ENCODE measurements around the gene CYP27B1.
"Not testable (repeated sequence)": the region's sequence is repeated elsewhere in the genome, so short reads cannot be mapped to it uniquely, and the experiment has no call there.

Gene CYP27B1

DNA sequence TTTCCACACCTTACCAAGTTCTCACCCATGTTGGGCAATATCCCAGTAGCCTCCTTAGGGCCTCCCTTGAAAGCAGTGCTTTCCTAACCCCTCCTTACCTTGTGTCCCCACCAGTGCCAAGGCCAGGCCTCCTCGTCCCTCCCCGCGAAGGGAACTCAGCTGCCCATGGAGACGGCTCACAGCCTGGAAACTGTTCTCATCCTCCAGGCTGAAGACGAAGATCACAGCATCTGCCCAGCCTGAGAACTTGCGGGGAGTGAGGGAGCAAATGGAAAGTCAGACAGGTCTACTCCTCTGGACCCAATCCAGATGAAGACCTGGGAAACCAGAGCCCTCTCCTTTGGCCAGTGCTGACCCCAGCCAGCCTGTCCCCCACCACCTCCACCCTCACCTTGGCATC, 33.0 kb downstream of the CYP27B1 start:
- DNase-seq = no peak

GRCh38 chr12:57732726-57733593, 33.9 kb downstream of the CYP27B1 start:
- DNase-seq = no peak

DNA sequence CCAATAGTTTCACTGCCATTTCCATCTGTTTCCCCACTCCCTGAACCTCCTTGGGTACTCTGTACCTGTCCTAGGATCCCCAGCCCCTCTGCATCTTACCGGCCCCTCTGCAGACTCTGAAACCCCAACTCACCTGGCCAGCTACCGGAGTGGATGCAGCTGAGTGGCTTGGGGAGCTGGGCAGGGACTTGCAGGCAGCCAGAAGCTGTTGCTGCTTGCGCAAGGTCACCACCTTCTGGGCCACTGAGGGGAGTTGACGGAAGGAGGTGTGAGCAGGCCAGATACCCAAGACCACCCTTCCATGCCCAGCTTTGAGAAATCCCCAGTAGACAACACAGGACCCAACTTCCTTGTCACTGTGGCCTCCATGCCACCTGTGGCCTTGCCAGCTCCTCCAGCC, 34.6 kb downstream of the CYP27B1 start:
- DNase-seq = no peak

GRCh38 chr12:57731411-57732080, 35.3 kb downstream of the CYP27B1 start:
- DNase-seq = no peak

DNA sequence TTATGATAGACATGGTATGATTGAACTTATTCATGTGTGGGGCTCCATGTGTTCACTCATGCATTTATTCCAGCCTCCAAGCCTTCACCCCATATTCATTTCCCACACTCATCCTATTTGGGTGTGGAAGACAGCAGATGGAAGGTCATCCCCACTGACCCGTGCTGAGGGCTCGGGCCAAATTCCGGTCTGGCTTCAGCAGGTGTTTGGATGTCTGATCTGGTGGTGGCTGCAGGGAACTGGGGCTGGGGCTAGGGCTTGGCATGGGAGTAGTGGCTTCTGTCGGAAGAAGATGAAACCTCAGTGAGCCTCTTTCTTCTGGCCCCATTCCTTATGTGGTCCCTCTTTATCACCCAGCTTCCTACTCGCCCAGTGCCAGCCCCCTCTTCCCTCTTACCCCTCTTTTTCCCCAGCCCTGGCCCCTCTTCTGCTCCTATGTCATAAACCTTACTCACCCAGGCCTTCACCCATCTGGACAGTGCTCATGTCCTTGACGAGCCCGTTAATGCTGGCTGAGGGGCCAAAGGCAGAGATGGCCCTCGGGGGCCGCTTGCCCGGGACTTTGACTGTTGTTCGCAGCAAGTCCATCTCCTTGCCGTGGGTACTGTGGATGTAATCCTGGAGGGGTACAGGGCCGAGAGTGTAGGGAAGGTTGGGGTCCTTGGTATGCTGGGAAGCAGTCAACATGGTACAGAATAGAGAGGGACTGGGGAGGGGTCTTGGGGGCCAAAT, 36.4 kb downstream of the CYP27B1 start:
- no peak for DNase-seq

DNA sequence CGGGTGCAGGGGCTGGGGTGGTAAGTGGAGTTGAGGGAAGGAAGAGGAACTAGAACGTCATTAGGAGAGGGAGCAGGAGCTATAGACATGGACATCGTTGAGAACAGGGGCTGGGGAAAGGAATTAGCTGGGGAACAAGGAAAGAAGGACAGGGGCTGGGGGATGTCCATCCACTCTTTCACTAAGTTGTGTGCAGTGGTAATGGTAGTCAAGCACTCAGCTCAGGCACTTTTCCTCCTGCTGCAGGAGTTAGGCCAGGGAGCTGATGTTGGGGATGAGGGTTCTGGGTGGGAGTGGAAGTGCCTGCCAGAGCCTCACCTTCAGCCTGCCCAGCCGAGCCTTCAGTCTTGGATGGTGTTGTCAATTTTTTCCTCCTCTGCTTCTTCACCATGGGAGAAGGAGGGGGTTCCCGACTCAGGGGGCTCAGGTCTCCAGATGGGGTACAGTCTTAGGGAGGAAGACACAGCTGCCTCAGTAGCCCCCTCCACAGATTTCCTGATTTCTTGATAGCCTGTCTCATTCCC, 37.5 kb downstream of the CYP27B1 start:
- DNase-seq = no peak

DNA sequence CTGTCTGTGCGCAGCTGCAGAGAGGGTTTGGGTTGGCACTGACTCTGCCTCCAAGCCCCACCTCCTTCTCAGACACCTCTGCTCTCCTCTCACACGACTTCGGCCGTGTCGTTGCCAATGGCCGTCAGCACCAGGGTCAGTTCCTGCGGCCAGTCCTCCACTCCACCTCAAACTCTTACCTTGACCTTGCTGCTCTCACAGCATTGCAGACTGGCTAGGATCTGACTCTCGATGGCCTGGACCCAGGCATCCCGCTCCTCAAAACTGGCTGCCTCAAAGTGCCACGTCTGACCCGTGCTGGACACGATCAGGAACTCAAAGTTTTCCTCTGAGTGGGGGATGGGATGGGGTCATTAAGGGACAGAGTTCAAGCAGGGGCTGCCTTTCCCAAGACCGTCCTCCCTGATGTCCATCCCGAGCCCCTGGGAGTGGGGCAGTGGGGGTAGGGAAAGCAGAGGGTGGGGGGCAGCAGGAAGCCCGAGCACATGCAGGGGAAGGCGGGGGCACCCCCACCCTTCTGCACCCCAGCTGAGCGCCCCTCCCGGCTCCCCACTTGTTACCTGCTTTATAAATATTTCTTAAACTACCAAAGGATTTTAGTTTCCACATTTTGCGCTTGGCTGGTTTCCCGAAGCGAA, 39.0 kb downstream of the CYP27B1 start:
- no peak for DNase-seq

GRCh38 chr12:57726884-57727757, 39.8 kb downstream of the CYP27B1 start:
- no peak for DNase-seq

DNA sequence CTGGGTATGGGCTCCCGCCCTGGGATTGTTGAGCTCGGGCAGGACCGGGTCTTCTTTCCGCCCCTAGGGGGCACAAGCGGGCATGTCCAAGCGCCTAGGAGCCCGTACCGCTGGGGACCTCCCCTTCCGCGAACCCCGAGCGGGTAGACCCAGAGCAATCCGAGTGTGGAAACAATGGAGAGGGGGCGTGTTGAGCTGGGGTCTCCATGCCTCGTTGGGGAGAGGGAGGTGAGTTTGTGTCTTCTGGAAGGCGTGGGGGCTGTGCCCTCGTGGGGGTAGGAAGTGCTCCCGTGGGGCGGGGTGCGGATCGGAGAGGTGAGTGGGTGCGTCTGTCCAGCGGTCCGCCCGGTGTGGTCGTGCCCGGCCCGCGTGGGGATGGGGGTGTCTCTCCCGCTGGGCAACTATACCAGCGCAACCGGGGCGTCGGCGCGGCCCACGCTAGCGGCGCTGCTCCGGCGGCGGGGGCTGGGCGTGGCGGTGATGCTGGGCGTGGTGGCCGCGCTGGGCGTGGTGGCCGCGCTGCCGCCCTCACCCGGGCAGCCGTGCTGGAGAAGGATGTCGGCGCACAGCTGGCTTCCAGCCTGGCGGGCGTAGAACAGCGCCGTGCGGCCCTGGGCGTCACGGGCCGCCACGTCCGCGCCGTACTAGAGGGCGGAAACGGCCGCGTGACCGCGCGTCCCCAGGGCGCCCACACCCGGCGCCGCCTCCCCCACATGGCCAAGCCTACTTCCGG, 40.6 kb downstream of the CYP27B1 start:
- peak; percentile 41 for DNase-seq

DNA sequence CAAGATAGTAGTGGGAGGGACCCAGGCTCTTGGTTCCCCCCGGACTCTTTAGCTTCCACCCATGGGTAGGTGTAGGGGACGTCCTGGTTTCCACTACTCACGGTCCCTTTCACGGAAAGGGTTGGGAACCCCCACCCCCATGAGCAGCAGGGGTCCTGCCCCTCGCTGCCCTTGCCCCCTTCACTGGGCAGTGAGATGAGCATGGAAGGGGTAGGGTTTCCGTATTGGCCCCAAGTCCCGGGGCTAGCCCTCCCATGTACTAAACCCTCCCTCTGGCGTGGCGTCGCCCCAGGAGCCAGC, 41.1 kb downstream of the CYP27B1 start:
- no peak for DNase-seq

GRCh38 chr12:57724936-57725740, 41.7 kb downstream of the CYP27B1 start:
- DNase-seq = no peak

DNA sequence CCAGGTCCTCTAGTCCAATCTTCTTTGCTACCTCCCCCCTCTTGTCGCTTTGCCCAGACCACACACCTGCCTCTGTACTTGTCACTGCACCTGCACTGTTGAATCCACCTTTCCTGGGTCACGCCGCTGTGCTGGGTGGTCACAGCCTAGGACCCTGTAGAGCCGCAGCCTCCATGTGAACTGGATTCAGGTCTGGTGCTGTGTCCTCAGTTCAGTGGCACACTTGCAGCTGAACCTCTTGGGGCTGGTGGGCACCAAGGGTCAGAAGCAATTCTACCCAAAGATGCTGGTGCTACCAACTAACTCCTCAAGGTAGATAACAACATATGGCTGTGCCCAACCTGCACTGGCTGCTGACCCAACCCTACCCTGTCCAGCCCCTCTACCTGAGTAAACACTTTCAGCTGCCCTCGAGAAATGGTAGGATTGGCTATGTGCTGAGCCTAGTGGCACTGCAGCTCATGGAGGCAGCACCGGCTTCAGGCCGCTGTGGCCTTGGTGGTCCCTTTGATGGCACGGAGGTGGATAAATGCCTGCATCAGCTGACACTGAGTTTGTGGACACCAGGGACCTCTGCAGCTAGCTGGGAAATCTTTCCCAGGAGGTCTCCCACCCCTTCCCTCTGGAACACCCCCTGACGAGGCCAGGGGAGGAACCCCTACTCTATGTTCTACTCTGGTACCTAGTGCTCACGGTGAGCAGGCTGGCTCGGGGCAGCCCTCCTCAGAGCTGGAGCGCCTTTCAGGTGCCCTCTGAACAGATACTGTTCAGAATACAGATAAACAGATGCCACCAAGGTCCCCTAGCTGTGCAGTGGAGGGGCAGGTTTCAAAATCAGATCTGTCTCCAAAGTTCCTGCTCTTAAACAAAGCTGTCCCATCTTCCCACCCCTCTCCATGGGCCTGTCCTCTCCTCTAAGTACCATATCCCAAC, 42.6 kb downstream of the CYP27B1 start:
- DNase-seq = no peak

DNA sequence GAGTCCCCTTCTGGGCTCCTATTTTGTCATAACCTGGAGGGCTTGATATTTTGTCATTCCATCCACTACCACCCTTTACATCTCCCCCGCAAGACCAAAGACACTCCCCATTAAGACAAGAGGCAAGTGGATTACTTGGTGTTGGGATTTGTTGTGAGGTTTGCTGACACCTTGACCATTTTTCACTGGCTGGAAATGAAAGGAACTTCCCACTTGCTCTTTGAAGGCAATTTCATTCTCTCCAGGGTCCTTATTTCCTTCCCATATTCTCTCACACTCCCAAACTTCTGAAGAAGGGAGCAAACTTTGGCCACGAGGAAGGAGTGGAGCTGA, 43.3 kb downstream of the CYP27B1 start:
- DNase-seq = no peak

- DNase-seq = no peak
Observed at GRCh38 chr12:57722716-57723629, 43.9 kb downstream of the CYP27B1 start.

DNA sequence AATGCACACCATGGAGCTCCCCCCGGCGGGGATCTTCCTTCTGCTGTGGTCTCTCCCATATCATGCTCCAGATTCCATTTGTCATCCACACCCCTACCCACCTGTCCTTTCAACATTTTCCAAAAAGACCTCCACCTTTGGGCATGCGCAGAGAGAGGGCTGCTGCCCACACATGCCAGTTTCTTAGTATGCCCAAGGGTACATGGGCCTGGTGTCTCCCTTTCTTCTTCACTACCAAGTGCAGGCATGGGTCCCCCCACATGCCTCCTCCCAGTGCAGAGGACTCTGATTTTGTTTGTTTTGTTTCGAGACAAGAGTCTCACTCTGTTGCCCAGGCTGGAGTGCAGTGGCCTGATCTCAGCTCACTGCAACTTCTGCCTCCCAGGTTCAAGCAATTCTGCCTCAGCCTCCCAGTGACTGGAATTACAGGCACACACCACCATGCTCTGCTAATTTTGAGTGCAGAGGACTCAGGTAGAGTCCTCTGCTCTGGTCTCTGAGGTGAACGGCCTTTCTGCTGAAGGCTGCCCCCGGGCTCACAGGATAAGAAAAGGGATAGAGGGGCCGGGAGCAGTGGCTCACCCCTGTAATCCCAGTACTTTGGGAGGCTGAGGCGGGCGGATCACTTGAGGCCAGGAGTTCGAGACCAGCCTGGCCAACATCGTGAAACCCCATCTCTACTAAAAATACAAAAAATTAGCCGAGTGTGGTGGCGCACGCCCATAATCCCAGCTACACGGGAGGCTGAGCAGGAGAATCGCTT, 44.9 kb downstream of the CYP27B1 start:
- not testable (repeated sequence) for DNase-seq

GRCh38 chr12:57720606-57721595, 46.0 kb downstream of the CYP27B1 start:
- DNase-seq = no peak

Data from midbrain (tissue), 1 donor.